ENCODE measurements around the gene TFEC.
"Not testable (repeated sequence)": the region's sequence is repeated elsewhere in the genome, so short reads cannot be mapped to it uniquely, and the experiment has no call there.

The TFEC gene

GRCh38 chr7:116024826-116025809 lies 5.4 kb downstream of the TFEC start:
- FAIRE-seq (no peak), DNase-seq (ENCODE audit: insufficient read length, low spot score) (no peak)
- no peak for TF ChIP-seq POLR2A (IDR thresholded peaks at IDR 0.05; ENCODE audit: low read depth, low read length)

GRCh38 chr7:116021237-116021636 lies 9.3 kb downstream of the TFEC start:
- DNase-seq (ENCODE audit: insufficient read length, low spot score): no peak
- no peak for FAIRE-seq
- TF ChIP-seq POLR2A (IDR thresholded peaks at IDR 0.05; ENCODE audit: low read depth, low read length): no peak

- no peak for TF ChIP-seq POLR2A (IDR thresholded peaks at IDR 0.05; ENCODE audit: low read depth, low read length)
- no peak for DNase-seq (ENCODE audit: insufficient read length, low spot score)
- FAIRE-seq: no peak
Observed at GRCh38 chr7:116018731-116019130, 11.8 kb downstream of the TFEC start.

GRCh38 chr7:116013675-116014074 lies 16.9 kb downstream of the TFEC start:
- DNase-seq (ENCODE audit: insufficient read length, low spot score) (no peak), FAIRE-seq (no peak)
- no peak for TF ChIP-seq POLR2A (IDR thresholded peaks at IDR 0.05; ENCODE audit: low read depth, low read length)

GRCh38 chr7:116011584-116011983 lies 19.0 kb downstream of the TFEC start:
- no peak for TF ChIP-seq POLR2A (IDR thresholded peaks at IDR 0.05; ENCODE audit: low read depth, low read length)
- DNase-seq (ENCODE audit: insufficient read length, low spot score): no peak
- no peak for FAIRE-seq

GRCh38 chr7:116004762-116005161 lies 25.8 kb downstream of the TFEC start:
- not testable (repeated sequence) for DNase-seq (ENCODE audit: insufficient read length, low spot score); FAIRE-seq

GRCh38 chr7:115997221-115997620 lies 33.3 kb downstream of the TFEC start:
- no peak for FAIRE-seq
- DNase-seq (ENCODE audit: insufficient read length, low spot score): no peak
- no peak for TF ChIP-seq POLR2A (IDR thresholded peaks at IDR 0.05; ENCODE audit: low read depth, low read length)

- no peak for FAIRE-seq
- DNase-seq (ENCODE audit: insufficient read length, low spot score): no peak
- no peak for TF ChIP-seq POLR2A (IDR thresholded peaks at IDR 0.05; ENCODE audit: low read depth, low read length)
Observed at GRCh38 chr7:115995701-115996100, 34.9 kb downstream of the TFEC start.

GRCh38 chr7:115988401-115988800 lies 42.2 kb downstream of the TFEC start:
- no peak for TF ChIP-seq POLR2A (IDR thresholded peaks at IDR 0.05; ENCODE audit: low read depth, low read length)
- no peak for FAIRE-seq
- no peak for DNase-seq (ENCODE audit: insufficient read length, low spot score)

GRCh38 chr7:115987486-115987885 lies 43.1 kb downstream of the TFEC start:
- FAIRE-seq: no peak
- no peak for DNase-seq (ENCODE audit: insufficient read length, low spot score)
- no peak for TF ChIP-seq POLR2A (IDR thresholded peaks at IDR 0.05; ENCODE audit: low read depth, low read length)

GRCh38 chr7:115984105-115984504 lies 46.5 kb downstream of the TFEC start:
- FAIRE-seq (no peak), DNase-seq (ENCODE audit: insufficient read length, low spot score) (no peak)
- TF ChIP-seq POLR2A (IDR thresholded peaks at IDR 0.05; ENCODE audit: low read depth, low read length): no peak

GRCh38 chr7:115980159-115980558 lies 50.4 kb downstream of the TFEC start:
- DNase-seq (ENCODE audit: insufficient read length, low spot score) (no peak), FAIRE-seq (no peak)
- no peak for TF ChIP-seq POLR2A (IDR thresholded peaks at IDR 0.05; ENCODE audit: low read depth, low read length)

GRCh38 chr7:115976651-115977050 lies 53.9 kb downstream of the TFEC start:
- FAIRE-seq (no peak), DNase-seq (ENCODE audit: insufficient read length, low spot score) (no peak)
- TF ChIP-seq POLR2A (IDR thresholded peaks at IDR 0.05; ENCODE audit: low read depth, low read length): no peak

- no peak for TF ChIP-seq POLR2A (IDR thresholded peaks at IDR 0.05; ENCODE audit: low read depth, low read length)
- FAIRE-seq: no peak
Observed at GRCh38 chr7:115975766-115976165, 54.8 kb downstream of the TFEC start.

GRCh38 chr7:115973406-115973805 lies 57.2 kb downstream of the TFEC start:
- FAIRE-seq (no peak), DNase-seq (ENCODE audit: insufficient read length, low spot score) (no peak)
- no peak for TF ChIP-seq POLR2A (IDR thresholded peaks at IDR 0.05; ENCODE audit: low read depth, low read length)

More at GRCh38 chr7:115975766-115976165, 54.8 kb downstream of the TFEC start:
- no peak for DNase-seq (ENCODE audit: insufficient read length, low spot score)
